ENCODE measurements around the gene TBXAS1.

Gene TBXAS1

GRCh38 chr7:140026935-140027334 lies 197.9 kb downstream of the TBXAS1 start:
- no peak for DNase-seq

GRCh38 chr7:140027858-140028257 lies 198.8 kb downstream of the TBXAS1 start:
- no peak for DNase-seq

DNA sequence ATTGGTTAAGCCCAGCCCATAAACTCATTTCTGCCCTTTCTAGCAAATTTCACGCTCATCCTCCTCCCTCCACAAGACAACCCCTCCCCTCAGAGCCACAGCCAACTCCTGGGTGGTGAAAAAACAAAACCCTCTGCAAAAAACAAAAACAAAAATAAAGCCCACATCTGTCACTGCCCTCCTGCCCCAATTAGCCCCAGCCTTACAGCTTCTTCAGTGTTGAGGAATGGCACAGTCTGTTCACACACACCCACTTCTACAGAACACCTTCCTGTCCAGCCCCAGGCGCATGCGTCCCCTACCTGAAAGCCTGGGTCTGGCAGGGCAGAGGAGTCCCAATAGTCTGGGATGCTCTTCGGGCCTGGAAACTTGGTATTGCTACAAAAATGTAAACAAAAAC lies 199.2 kb downstream of the TBXAS1 start:
- no peak for DNase-seq

GRCh38 chr7:140029072-140029471 lies 200.0 kb downstream of the TBXAS1 start:
- DNase-seq = no peak

GRCh38 chr7:140031364-140031763 lies 202.3 kb downstream of the TBXAS1 start:
- DNase-seq = no peak

DNA sequence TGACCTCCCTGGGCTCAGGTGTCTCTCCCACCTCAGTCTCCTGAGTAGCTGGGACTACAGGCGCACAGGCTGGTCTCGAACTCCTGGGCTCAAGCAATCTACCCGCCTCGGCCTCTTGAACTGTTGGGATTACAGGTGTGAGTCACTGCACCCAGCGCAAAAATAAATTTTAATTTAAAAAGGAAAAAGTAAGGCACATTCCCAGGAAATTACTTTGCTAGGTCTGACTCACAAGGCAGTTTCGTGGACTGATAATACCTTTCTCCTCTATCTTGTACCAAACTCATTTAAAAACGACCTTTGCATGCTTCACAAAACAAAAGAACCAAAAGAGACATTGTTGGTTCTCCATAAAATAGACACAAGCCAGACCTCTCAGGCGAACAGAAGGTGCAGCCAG lies 204.0 kb downstream of the TBXAS1 start:
- peak; percentile 36 for DNase-seq

GRCh38 chr7:140033779-140034363 lies 204.8 kb downstream of the TBXAS1 start:
- no peak for DNase-seq

GRCh38 chr7:140034421-140034820 lies 205.4 kb downstream of the TBXAS1 start:
- no peak for DNase-seq

DNA sequence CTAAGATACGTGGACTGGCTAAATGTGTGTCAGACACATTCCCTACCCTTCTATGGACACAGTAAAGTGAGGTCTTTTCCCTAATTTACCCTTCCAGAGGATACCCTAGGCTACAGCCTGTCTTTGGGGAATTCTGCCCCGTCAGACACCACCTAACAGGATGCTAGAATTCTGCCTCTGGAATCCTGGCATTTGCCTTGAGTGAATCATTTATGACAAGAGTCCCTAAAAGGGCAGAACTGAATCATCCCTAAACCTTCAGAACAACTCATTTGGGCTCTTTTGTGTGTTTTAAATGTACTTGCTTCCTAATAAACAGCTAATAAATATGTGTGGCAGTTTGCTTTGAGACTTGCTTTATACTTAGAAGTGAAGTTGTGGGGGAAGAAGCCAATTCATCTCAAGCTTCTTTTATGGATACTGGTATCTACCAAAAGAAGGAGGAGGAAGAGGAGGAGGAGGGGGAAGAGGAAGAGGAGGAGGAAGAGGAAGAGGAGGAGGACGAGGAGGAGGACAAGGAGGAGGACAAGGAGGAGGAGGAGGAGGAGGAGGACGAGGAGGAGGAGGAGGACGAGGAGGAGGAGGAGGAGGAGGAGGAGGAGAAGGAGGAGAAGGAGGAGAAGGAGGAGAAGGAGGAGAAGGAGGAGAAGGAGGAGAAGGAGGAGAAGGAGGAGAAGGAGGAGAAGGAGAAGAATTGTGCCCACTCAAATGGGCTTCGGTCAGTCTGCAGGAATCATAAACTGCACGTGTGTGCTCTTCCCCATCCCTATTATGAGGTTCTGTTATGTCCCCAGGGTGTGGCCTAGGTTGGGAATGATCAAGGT lies 206.5 kb downstream of the TBXAS1 start:
- peak; percentile 78 for DNase-seq

DNA sequence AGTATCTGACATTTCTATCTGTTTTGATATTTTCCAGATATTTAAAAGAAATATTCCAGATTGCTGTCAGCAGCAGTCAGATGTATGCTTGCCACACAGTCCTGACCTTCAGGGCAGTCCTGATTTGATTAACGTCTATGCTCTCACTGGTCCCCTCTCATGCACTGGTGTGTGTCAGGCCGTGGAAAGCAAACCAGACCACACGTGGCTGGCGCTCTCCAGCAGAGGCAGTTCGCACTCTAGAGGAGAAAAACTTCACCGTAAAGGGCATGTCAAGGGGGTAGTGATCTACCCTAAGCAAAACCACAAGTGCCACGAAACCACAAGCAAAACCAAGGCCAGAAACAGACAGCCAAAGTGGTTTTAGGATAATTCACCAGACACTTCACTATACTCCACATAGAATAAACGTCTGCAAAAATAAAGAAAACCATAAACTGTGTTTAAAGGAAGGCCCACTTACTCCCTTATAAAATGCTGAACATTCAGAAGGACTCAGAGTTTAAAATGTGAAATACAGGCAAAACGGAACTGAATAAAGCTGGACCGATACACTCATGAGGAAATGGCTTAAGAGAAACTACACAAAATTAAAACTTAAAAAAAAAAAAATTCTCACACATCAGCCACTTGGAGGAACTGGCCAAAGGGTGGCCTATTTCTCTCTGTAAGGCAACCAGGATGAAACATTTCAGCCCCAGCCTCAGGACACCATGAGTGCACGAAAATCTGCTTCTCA lies 207.3 kb downstream of the TBXAS1 start:
- DNase-seq = no peak

DNA sequence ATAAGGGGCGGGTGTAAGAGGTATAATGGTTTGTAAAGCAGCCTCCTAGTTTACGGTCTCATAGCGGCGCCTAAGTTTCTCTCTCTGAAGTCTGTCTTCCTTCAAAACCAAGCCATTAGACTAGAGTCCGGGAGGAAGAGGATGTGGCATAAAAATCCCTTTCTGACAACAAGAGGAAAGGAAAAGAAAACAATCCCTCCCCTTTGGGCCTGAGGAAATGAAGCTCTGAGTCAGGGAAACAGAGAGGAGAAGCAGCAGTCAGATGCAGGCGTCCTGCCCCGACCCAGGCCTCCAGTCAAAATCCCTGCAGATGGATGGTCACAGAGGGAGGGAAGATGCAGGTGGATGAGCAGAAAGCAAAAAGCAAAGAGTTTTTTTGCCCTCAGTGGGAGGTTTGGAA lies 210.0 kb downstream of the TBXAS1 start:
- no peak for DNase-seq

- DNase-seq = no peak
Measured at GRCh38 chr7:140039896-140040295, 210.8 kb downstream of the TBXAS1 start.

GRCh38 chr7:140041659-140042385 lies 212.8 kb downstream of the TBXAS1 start:
- DNase-seq = no peak

DNA sequence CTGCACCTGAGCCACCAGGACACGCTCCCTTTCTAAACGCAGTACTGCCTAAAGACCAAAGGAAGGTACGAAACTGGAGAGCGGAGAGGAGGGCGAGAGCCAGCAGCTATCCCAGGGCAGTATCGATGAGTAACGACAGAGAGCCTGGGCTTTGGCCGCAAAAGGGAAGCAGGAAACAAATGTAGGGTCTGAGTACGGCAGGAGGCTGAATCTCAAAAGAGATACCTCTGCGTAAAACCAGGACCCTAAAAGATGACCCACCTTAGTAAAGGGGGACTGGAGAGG lies 213.3 kb downstream of the TBXAS1 start:
- no peak for DNase-seq

GRCh38 chr7:140044251-140044650 lies 215.2 kb downstream of the TBXAS1 start:
- no peak for DNase-seq

DNA sequence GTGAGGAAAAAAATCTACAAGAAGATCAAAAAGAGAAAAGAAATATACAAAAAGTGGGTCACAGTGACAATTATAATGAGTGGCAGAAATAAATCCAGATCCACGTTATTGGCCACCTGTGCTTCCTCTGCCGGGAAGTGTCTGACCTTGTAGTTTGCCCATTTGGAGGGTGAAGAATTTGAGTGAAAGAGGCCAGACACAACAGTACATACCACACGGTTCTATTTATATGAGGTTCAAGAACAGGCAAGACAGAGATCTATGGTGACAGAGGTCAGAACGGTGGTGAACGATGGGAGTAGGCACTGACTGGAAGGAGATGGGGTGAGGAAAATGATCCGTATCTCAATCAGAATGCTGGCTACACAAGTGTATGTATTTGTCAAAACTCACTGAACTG lies 216.6 kb downstream of the TBXAS1 start:
- DNase-seq = no peak

DNA sequence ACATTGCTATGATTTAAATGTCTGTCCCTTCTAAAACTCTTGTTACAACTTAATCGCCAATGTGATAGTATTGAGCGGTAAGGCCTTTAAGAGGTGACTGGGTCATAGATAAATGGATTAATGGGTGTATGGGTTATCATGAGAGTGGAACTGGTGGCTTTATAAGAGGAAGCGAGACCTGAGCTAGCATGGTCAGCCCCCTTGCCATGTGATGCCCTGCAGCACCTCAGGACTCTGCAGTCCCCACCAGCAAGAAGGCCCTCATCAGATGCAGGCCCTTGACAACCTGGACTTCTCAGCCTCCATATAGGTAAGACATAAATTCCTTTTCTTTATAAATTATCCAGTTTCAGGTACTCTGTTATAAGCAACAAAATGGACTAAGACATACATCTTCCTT lies 218.1 kb downstream of the TBXAS1 start:
- DNase-seq = no peak

GRCh38 chr7:140048138-140048537 lies 219.1 kb downstream of the TBXAS1 start:
- DNase-seq = no peak

DNA sequence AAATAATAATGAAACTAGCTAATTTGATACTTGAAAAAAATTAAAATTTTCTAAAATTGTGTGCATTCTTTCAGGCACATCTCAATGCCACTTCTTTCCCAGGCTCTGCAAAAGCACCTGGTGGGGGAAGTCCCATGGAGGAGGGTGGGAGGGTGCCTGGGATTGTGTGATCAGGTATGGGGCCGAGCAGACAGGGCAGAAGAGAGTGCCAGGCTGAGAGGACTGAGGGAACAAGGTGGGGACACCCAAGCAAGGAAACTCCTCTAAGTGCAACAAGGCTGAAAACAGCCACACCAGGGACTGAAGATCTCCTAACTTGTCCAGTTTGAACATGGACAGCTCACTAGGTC lies 219.9 kb downstream of the TBXAS1 start:
- no peak for DNase-seq

DNA sequence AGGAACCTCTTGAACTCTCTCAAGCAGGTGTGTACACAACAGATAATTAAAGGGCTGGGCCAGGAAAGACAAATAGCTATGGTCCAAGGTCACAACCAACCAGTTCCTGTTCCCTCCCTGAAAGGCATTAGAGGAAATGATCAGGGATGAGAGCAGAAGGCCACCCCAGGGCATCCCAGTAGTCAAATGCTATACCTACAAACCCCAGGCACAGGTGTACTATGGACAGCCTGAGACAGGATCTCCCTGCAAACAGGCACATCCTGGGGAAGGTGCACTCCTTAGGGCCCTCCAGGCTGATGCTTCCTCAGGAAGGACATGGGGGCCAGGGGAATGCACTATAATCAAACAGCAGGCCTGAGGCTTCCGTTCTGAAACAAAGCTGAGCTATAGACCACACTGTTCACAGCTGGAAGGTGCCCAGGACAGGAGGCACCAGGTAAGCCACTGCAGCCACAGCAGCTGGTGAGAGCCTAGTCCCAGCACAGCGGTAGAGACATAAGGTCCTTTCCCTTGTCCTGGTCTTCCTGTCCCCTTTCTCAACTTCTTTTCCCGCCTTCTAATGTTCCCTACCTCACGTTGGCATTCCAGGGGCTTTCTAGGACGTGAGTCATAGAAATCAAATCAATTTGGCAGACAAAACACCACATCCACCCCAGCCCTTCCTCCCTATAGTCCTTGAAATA lies 220.4 kb downstream of the TBXAS1 start:
- DNase-seq = no peak

DNA sequence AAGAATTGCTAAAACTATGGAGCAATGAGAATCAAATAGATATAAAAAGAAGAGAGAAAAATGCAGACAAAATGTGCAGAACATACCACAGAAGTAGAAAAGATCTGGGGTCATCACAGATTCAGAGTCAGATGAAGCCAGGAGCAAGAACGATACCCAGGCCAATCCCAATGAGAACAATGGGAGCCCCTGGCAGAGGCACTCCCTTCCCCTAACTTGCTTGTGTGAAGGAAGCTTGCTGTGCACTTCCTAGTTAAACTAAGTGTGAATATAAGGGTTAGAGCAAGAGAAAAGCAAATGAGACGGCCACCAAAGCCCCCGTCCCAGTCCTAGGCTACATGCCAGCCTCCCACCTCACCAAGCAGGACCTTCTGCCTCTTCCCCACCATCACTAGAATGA lies 221.0 kb downstream of the TBXAS1 start:
- DNase-seq = no peak

- no peak for DNase-seq
Measured at GRCh38 chr7:140051820-140052219, 222.8 kb downstream of the TBXAS1 start.

Measured in HCEC 1CT (cell line).